Duodenal mucosa (tissue), 2 donors: ENCODE data around the gene OR52E2.

ENCODE experiments used
- H3K27ac ChIP-seq: one replicate; pipeline ENCODE4 v1.7.0; 2013; ENCODE audit warnings: low read depth, low read length
- H3K27me3 ChIP-seq, 2 donors: one replicate each; pipeline ENCODE4 v1.7.0; 2013; ENCODE audit warnings: low read length in 2 of 2, control low read depth in 1 of 2; ENCODE audit not compliant: insufficient read depth in 2 of 2, control insufficient read depth in 1 of 2
- H3K36me3 ChIP-seq, 2 donors: one replicate each; pipeline ENCODE4 v1.7.0; 2013; ENCODE audit warnings: low read length in 2 of 2, control low read depth in 1 of 2; ENCODE audit not compliant: insufficient read depth in 2 of 2, control insufficient read depth in 1 of 2
- H3K4me1 ChIP-seq, 2 donors: one replicate each; pipeline ENCODE4 v1.7.0; 2013; ENCODE audit warnings: low read length in 2 of 2, control low read depth in 1 of 2; ENCODE audit not compliant: insufficient read depth in 2 of 2, control insufficient read depth in 1 of 2
- H3K4me3 ChIP-seq, 2 donors: one replicate each; pipeline ENCODE4 v1.7.0; 2013; ENCODE audit warnings: low read length in 2 of 2, low read depth in 1 of 2
- H3K9ac ChIP-seq, 2 donors: one replicate each; pipeline ENCODE4 v1.7.0; 2013; ENCODE audit warnings: low read length in 2 of 2, low read depth in 1 of 2
- H3K9me3 ChIP-seq, 2 donors: one replicate each; pipeline ENCODE4 v1.7.0; 2013; ENCODE audit warnings: low read length in 2 of 2, control low read depth in 1 of 2; ENCODE audit not compliant: control insufficient read depth in 1 of 2

The OR52E2 gene

DNA sequence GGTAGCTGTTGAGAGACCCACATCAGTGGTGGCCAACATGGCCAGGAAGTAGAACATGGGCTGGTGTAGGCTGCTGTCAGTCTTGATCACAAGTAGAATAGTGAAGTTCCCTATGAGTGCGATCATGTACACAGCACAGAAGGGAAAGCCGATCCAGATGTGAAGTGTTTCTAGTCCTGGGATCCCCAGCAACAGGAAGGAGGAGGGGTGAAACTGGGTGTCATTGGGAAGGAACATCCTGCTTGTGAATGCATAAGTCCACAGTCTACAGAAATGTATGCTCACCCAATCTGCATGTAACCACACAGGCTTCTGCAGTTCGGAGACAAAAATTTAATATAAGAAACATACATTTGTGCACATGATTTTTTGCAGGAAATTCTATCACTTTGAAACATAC is at the start of gene OR52E2:
TSS of gene OR52E2 (minus strand) at position 237 of the 400 bp plus-strand sequence. CDS start at position 237, 0 bp downstream.
- Histone ChIP-seq H3K9ac (no peak within 1 kb of the TSS), H3K27ac (no peak within 1 kb of the TSS), H3K36me3 (no peaks in the 10 kb centered on the region), H3K9me3 (no peaks in the 10 kb centered on the region), H3K27me3 (no peaks in the 10 kb centered on the region), H3K4me3 (no peak within 1 kb of the TSS), H3K4me1 (no peaks in the 10 kb centered on the region)

GRCh38 chr11:5107285-5107684 is 47.9 kb upstream of the OR52E2 start:
- Histone ChIP-seq H3K9ac (no peak overlapping the region), H3K27ac (no peak overlapping the region), H3K27me3 (no peaks in the 10 kb centered on the region), H3K9me3 (no peaks in the 10 kb centered on the region), H3K4me1 (no peaks in the 10 kb centered on the region), H3K4me3 (no peak overlapping the region), H3K36me3 (no peaks in the 10 kb centered on the region)

DNA sequence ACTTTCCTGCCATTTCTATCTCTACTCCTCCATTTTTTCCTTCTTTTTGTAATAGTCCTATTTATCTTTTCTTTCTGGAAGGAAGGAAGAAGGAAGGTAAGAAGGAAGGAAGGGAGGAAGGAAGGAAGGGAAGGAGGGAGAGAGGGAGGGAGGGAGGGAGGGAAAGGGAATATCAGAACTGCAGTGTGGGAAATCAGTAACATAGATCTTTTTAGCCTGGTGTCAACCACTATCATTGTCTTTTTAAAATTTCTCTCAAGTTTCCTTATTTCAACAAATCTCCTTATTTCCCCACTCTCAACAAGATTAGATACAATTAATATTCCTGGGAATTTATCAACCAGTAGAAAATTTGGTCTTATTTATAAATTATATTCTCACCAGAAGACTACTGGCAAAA is 43.6 kb upstream of the OR52E2 start:
- no peaks in the 10 kb centered on the region for H3K4me1 ChIP-seq
- no peaks in the 10 kb centered on the region for H3K27me3 ChIP-seq
- no peak overlapping the region for H3K27ac ChIP-seq
- no peaks in the 10 kb centered on the region for H3K9me3 ChIP-seq
- H3K4me3 ChIP-seq, result no peak overlapping the region
- H3K9ac ChIP-seq, result no peak overlapping the region
- H3K36me3 ChIP-seq, result no peaks in the 10 kb centered on the region

- Histone ChIP-seq H3K36me3 (no peaks in the 10 kb centered on the region), H3K4me3 (no peak overlapping the region), H3K9me3 (no peaks in the 10 kb centered on the region), H3K27ac (no peak overlapping the region), H3K4me1 (no peaks in the 10 kb centered on the region), H3K27me3 (no peaks in the 10 kb centered on the region), H3K9ac (no peak overlapping the region)
Observed at GRCh38 chr11:5102246-5102645, 42.8 kb upstream of the OR52E2 start.

DNA sequence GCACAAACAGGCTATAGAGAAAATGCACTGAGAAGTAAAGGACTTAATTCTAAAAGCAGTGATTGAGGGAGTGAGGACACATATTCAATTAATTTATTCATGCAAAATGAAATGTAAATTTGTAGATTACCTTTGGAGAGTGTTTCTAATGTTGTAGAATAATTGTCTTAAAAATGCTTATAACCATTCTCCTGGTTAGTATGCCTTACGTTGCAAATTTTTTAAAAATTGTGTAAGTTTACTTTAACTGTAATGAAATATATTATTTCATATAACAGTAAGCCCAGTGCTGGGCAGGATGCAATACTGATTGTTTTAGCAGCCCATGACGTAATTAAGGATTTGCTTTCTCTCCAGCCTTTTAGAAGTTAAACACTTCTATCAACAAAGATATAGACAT is 36.6 kb upstream of the OR52E2 start:
- no peak overlapping the region for H3K4me3 ChIP-seq
- no peaks in the 10 kb centered on the region for H3K4me1 ChIP-seq
- H3K36me3 ChIP-seq, result no peaks in the 10 kb centered on the region
- no peak overlapping the region for H3K27ac ChIP-seq
- no peaks in the 10 kb centered on the region for H3K27me3 ChIP-seq
- H3K9me3 ChIP-seq, result no peaks in the 10 kb centered on the region
- H3K9ac ChIP-seq, result no peak overlapping the region

- H3K4me3 ChIP-seq, result no peak overlapping the region
- no peaks in the 10 kb centered on the region for H3K9me3 ChIP-seq
Observed at GRCh38 chr11:5092821-5093585, 33.6 kb upstream of the OR52E2 start.

DNA sequence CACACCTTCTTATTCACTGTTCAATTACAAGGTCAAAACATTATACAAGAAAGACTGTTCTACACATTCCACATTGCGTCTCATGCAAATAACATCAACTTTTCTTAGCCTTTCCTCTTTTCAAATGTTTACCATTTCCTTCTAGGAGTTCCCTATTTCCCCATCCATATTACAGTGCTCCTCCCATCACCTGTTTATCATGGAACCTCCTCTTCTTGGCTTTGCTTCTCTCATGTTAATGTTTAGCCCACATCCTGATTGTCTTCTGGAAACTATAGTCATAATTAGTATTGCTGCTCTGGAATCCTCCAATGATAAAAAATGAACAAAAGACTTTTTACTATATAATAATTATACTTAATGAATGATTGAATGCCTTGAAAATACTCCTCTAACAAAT is 31.2 kb upstream of the OR52E2 start:
- H3K27me3 ChIP-seq, result no peaks in the 10 kb centered on the region
- H3K9ac ChIP-seq, result no peak overlapping the region
- H3K4me3 ChIP-seq, result no peak overlapping the region
- H3K9me3 ChIP-seq, result no peaks in the 10 kb centered on the region
- no peaks in the 10 kb centered on the region for H3K4me1 ChIP-seq
- no peak overlapping the region for H3K27ac ChIP-seq
- H3K36me3 ChIP-seq, result no peaks in the 10 kb centered on the region

More at GRCh38 chr11:5092821-5093585, 33.6 kb upstream of the OR52E2 start:
- Histone ChIP-seq H3K27ac (no peak overlapping the region), H3K36me3 (no peaks in the 10 kb centered on the region), H3K9ac (no peak overlapping the region), H3K4me1 (no peaks in the 10 kb centered on the region), H3K27me3 (no peaks in the 10 kb centered on the region)

DNA sequence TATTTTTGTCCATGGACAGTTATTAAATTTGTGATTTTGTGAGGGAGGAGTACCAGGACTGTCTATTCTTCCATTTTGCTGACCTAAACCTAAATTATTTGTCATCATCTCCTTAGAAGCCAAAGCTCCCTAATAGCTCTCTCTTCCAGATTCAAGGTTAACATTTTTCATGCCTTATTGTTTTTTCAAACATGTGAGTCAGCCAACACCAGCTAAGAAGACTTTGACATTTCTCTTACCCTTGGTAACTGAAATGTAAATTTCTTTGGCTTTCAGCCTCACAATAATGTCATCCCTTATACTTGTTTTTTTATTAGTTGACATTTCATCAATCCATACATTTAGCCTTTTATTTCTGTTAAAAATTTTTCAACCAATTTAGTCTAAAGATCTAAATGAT is 29.1 kb upstream of the OR52E2 start:
- Histone ChIP-seq H3K4me3 (no peak overlapping the region), H3K27ac (no peak overlapping the region), H3K27me3 (no peaks in the 10 kb centered on the region), H3K36me3 (no peaks in the 10 kb centered on the region), H3K4me1 (no peaks in the 10 kb centered on the region), H3K9me3 (no peaks in the 10 kb centered on the region), H3K9ac (no peak overlapping the region)

DNA sequence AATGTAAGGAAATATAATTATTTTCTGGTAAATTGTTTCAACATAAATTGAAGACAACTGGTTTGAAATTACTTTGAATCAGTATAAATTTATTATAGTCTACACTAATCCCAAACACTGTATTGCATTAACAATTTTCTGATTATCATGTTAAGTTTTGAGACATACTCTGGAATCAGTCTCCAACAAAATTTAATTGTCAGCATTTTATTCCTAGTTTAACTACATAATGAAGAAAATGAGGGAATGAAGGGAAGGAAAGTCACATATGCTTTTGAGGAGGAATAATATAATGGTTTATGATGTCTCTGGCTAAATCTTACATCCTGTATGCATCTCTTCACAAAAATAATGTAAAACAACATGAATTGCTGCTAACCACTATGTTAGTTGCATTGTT is 24.2 kb upstream of the OR52E2 start:
- Histone ChIP-seq H3K9ac (no peak overlapping the region), H3K4me3 (no peak overlapping the region), H3K27me3 (no peaks in the 10 kb centered on the region), H3K27ac (no peak overlapping the region), H3K9me3 (no peaks in the 10 kb centered on the region), H3K4me1 (no peaks in the 10 kb centered on the region), H3K36me3 (no peaks in the 10 kb centered on the region)

GRCh38 chr11:5081405-5081804 is 22.0 kb upstream of the OR52E2 start:
- no peaks in the 10 kb centered on the region for H3K4me1 ChIP-seq
- no peak overlapping the region for H3K27ac ChIP-seq

More at GRCh38 chr11:5081405-5081804, 22.0 kb upstream of the OR52E2 start:
- no peaks in the 10 kb centered on the region for H3K36me3 ChIP-seq
- H3K9ac ChIP-seq, result no peak overlapping the region
- H3K9me3 ChIP-seq, result no peaks in the 10 kb centered on the region
- H3K27me3 ChIP-seq, result no peaks in the 10 kb centered on the region
- no peak overlapping the region for H3K4me3 ChIP-seq
